ENCODE measurements around the gene KCNN2. TPM values are rescaled to one million over a fixed set of nuclear protein-coding genes. Genes with fewer than 3 reads are reported as not detected.
A peak's percentile ranks its signal among the peaks of the same experiment; 100 is the strongest.

Gene KCNN2
- total RNA-seq, 2 donors from 2014 or later = 4.6 to 9.6 TPM

- H3K36me3 ChIP-seq (replicated peaks in 1 of 2; ENCODE audit: insufficient read depth in 1 of 2, low read depth in 2 of 2) = no peaks in the 10 kb centered on the region
- no peaks in the 10 kb centered on the region for H3K9me3 ChIP-seq
- no peaks in the 10 kb centered on the region for H3K4me1 ChIP-seq
- 90 to 91% methylated on average over 1 of the region's 1 CpG for WGBS, 2 donors
- TF ChIP-seq CTCF (IDR thresholded peaks at IDR 0.05) (no peak), POLR2A (IDR thresholded peaks at IDR 0.05) (no peak)
- no peak overlapping the region for H3K27ac ChIP-seq
- H3K27me3 ChIP-seq = no peaks in the 10 kb centered on the region
- intact Hi-C loops (cut with DNase I) = no loop called here
- ATAC-seq (no peak), DNase-seq (no peak)
- no peak overlapping the region for H3K4me3 ChIP-seq
These were observed 74.0 kb downstream of the KCNN2 start for GRCh38 chr5:114435885-114436299.

GRCh38 chr5:114437936-114438335 is 76.1 kb downstream of the KCNN2 start:
- intact Hi-C loops (cut with DNase I) = no loop called here

GRCh38 chr5:114438471-114438870 is 76.6 kb downstream of the KCNN2 start:
- Histone ChIP-seq H3K4me1 (no peaks in the 10 kb centered on the region), H3K27ac (no peak overlapping the region), H3K4me3 (no peak overlapping the region), H3K36me3 (replicated peaks in 1 of 2; ENCODE audit: insufficient read depth in 1 of 2, low read depth in 2 of 2) (no peaks in the 10 kb centered on the region), H3K9me3 (no peaks in the 10 kb centered on the region), H3K27me3 (no peaks in the 10 kb centered on the region)
- TF ChIP-seq POLR2A (IDR thresholded peaks at IDR 0.05) (no peak), CTCF (IDR thresholded peaks at IDR 0.05) (no peak)
- intact Hi-C loops (cut with DNase I) = no loop called here
- WGBS, 2 donors = 91 to 96% methylated on average over 4 of the region's 4 CpGs
- no peak for DNase-seq
- ATAC-seq = no peak

More at GRCh38 chr5:114437936-114438335, 76.1 kb downstream of the KCNN2 start:
- ATAC-seq (no peak), DNase-seq (no peak)
- Histone ChIP-seq H3K4me1 (no peaks in the 10 kb centered on the region), H3K27ac (no peak overlapping the region), H3K36me3 (replicated peaks in 1 of 2; ENCODE audit: insufficient read depth in 1 of 2, low read depth in 2 of 2) (no peaks in the 10 kb centered on the region), H3K9me3 (no peaks in the 10 kb centered on the region), H3K4me3 (no peak overlapping the region), H3K27me3 (no peaks in the 10 kb centered on the region)
- TF ChIP-seq CTCF (IDR thresholded peaks at IDR 0.05) (no peak), POLR2A (IDR thresholded peaks at IDR 0.05) (no peak)
- WGBS, 2 donors = 79 to 90% methylated on average over 2 of the region's 2 CpGs

GRCh38 chr5:114447084-114447773 is 85.4 kb downstream of the KCNN2 start:
- H3K36me3 ChIP-seq (replicated peaks in 1 of 2; ENCODE audit: insufficient read depth in 1 of 2, low read depth in 2 of 2) = no peaks in the 10 kb centered on the region
- no peak for ATAC-seq
- H3K4me3 ChIP-seq = no peak overlapping the region
- H3K27me3 ChIP-seq = no peaks in the 10 kb centered on the region
- no peak for DNase-seq
- peak in 4 of 7 experiments; percentile 7 to 16 (median 10) for TF ChIP-seq CTCF (IDR thresholded peaks at IDR 0.05)
- no peak for TF ChIP-seq POLR2A (IDR thresholded peaks at IDR 0.05)
- H3K27ac ChIP-seq = no peak overlapping the region
- intact Hi-C loops (cut with DNase I) = no loop called here
- 36 to 56% methylated on average over 1 of the region's 1 CpG for WGBS, 2 donors
- H3K9me3 ChIP-seq = no peaks in the 10 kb centered on the region
- H3K4me1 ChIP-seq = peaks cover 9% of the 10 kb centered on the region

GRCh38 chr5:114448481-114448880 is 86.6 kb downstream of the KCNN2 start:
- DNase-seq = no peak
- Histone ChIP-seq H3K4me3 (no peak overlapping the region), H3K27ac (no peak overlapping the region), H3K9me3 (no peaks in the 10 kb centered on the region), H3K4me1 (peaks cover 9% of the 10 kb centered on the region), H3K27me3 (no peaks in the 10 kb centered on the region), H3K36me3 (replicated peaks in 1 of 2; ENCODE audit: insufficient read depth in 1 of 2, low read depth in 2 of 2) (no peaks in the 10 kb centered on the region)
- intact Hi-C loops (cut with DNase I) = no loop called here
- WGBS, 2 donors = 56 to 59% methylated on average over 4 of the region's 4 CpGs
- ATAC-seq = no peak
- TF ChIP-seq CTCF (IDR thresholded peaks at IDR 0.05) (no peak), POLR2A (IDR thresholded peaks at IDR 0.05) (no peak)
